HCT116 (cell line): ENCODE measurements around the gene SUGCT. TPM values are rescaled to one million over a fixed set of nuclear protein-coding genes. Genes with fewer than 3 reads are reported as not detected.

Experiments used
- ATAC-seq: fragments of 200-7000 bp; cut with Tn5 transposase; 2 replicates; pipeline ENCODE4 v1.9.1; 2020; ENCODE audit warnings: mild to moderate bottlenecking, moderate library complexity
- BruUV-seq: library from RNA; stranded (reverse); fragments of 400-500 nt; replicated peaks from 2 replicates; lab custom pipeline; 2021; lab: Mats Ljungman, UMichigan
- CTCF ChIA-PET: fragments of 300-600 bp; sonication (Branson Sonifier 250); formaldehyde crosslinking; loops from one replicate; lab custom pipeline; 2021; ENCODE audit warnings: antibody characterized with exemption; lab: Charles Lee
- POLR2A ChIA-PET: fragments of 300-600, 350-600 bp; sonication (Branson Sonifier 250); formaldehyde crosslinking; loops from one replicate; lab custom pipeline; 2021; ENCODE audit warnings: antibody characterized with exemption; lab: Charles Lee
- RAD21 ChIA-PET, 2 experiments: fragments of 300-600 bp; sonication (Branson Sonifier 250); formaldehyde crosslinking; loops; one replicate each; lab custom pipeline; 2023; ENCODE audit warnings: low total read pairs in 2 of 2; ENCODE audit not compliant: uncharacterized antibody in 2 of 2, unreplicated experiment in 2 of 2, low non-redundant PET in 1 of 2; lab: Charles Lee
- DNase-seq: peaks from one replicate; pipeline ENCODE4 v3.0.0-alpha.2; 2010; ENCODE audit warnings: low read depth, low spot score
- H2AFZ ChIP-seq: fragments of 200-600 bp; shearing (Covaris generic), sonication (generic); 2 replicates; pipeline ENCODE4 v1.6.1; 2017; ENCODE audit warnings: low read depth, mixed run types, mixed read lengths, antibody characterized with exemption, low read length; ENCODE audit not compliant: poor library complexity, severe bottlenecking
- H3K27ac ChIP-seq: 2 replicates; pipeline ENCODE4 v1.5.1; 2012; ENCODE audit warnings: low read depth, low read length
- H3K27me3 ChIP-seq: fragments of 200-600 bp; sonication (generic); 2 replicates; pipeline ENCODE4 v1.6.1; 2016; ENCODE audit warnings: mixed run types, low read length, mixed read lengths; ENCODE audit not compliant: insufficient read depth
- H3K36me3 ChIP-seq, 2 experiments: fragments of 200-500 bp in 1 of 2; fragments of 200-600 bp in 1 of 2; sonication (Bioruptor generic) in 1 of 2; sonication (generic) in 1 of 2; 2 replicates each; pipeline versions ENCODE4 v1.5.1 to v1.6.1; 2014 to 2016; ENCODE audit warnings: low read length in 2 of 2, inconsistent platforms in 1 of 2, mixed read lengths in 1 of 2, mixed run types in 1 of 2; ENCODE audit not compliant: insufficient read depth in 2 of 2, control insufficient read depth in 1 of 2
- H3K4me1 ChIP-seq, 2 experiments: fragments of 200-600 bp in 1 of 2; sonication (generic) in 1 of 2; 2 replicates each; pipeline versions ENCODE4 v1.5.1 to v1.6.1; 2012 to 2017; ENCODE audit warnings: low read length in 2 of 2, inconsistent platforms in 1 of 2, mild to moderate bottlenecking in 1 of 2, mixed read lengths in 1 of 2, mixed run types in 1 of 2, moderate library complexity in 1 of 2; ENCODE audit not compliant: insufficient read depth in 2 of 2, control insufficient read depth in 1 of 2
- H3K4me2 ChIP-seq: fragments of 200-600 bp; sonication (generic); 2 replicates; pipeline ENCODE4 v1.6.1; 2017; ENCODE audit warnings: mixed run types, low read length, mixed read lengths
- H3K4me3 ChIP-seq, 2 experiments: fragments of 200-600 bp in 1 of 2; sonication (generic) in 1 of 2; replicated peaks in 1 of 2; 2 replicates each; pipeline ENCODE4 v1.5.1; 2011 to 2016; ENCODE audit warnings: low read length in 2 of 2, control low read depth in 1 of 2, low read depth in 1 of 2, mild to moderate bottlenecking in 1 of 2, mixed read lengths in 1 of 2, mixed run types in 1 of 2
- H3K79me2 ChIP-seq: fragments of 200-600 bp; sonication (generic); 2 replicates; pipeline ENCODE4 v1.6.1; 2017; ENCODE audit warnings: mild to moderate bottlenecking, mixed run types, low read length, moderate library complexity, mixed read lengths; ENCODE audit not compliant: insufficient read depth
- H3K9ac ChIP-seq: fragments of 200-600 bp; sonication (generic); 2 replicates; pipeline ENCODE4 v1.6.1; 2016; ENCODE audit warnings: low read length, mixed read lengths
- H3K9me2 ChIP-seq: fragments of 200-600 bp; sonication (generic), shearing (Covaris generic); 2 replicates; pipeline ENCODE4 v1.6.1; 2017; ENCODE audit warnings: mixed run types, mild to moderate bottlenecking, moderate library complexity; ENCODE audit not compliant: insufficient read depth
- H3K9me3 ChIP-seq, 2 experiments: fragments of 200-500 bp in 1 of 2; fragments of 200-600 bp in 1 of 2; sonication (Bioruptor generic) in 1 of 2; sonication (generic) in 1 of 2; 2 replicates each; pipeline ENCODE4 v1.6.1; 2014 to 2017; ENCODE audit warnings: low read length in 2 of 2, mixed read lengths in 2 of 2, inconsistent platforms in 1 of 2, low read depth in 1 of 2, mild to moderate bottlenecking in 1 of 2, mixed run types in 1 of 2, moderate library complexity in 1 of 2; ENCODE audit not compliant: control insufficient read depth in 1 of 2, insufficient read depth in 1 of 2
- H4K20me1 ChIP-seq: fragments of 200-600 bp; sonication (generic), shearing (Covaris generic); 2 replicates; pipeline ENCODE4 v1.6.1; 2017; ENCODE audit warnings: mixed run types, mild to moderate bottlenecking, moderate library complexity; ENCODE audit not compliant: insufficient read depth
- FOSL1 ChIP-seq: IDR thresholded peaks from 2 replicates; pipeline ENCODE4 v1.6.1; 2012; ENCODE audit warnings: low read depth
- JUND ChIP-seq: IDR thresholded peaks from 2 replicates; pipeline ENCODE4 v1.6.1; 2012
- POLR2A ChIP-seq: IDR thresholded peaks from 2 replicates; pipeline ENCODE4 v1.7.0; 2011; ENCODE audit warnings: borderline replicate concordance; ENCODE audit not compliant: insufficient read depth, insufficient read length; ENCODE audit errors: extremely low read depth
- POLR2AphosphoS5 ChIP-seq: IDR thresholded peaks from 2 replicates; pipeline ENCODE4 v1.6.1; 2011; ENCODE audit warnings: mild to moderate bottlenecking, low read depth, low read length, moderate library complexity
- RAD21 ChIP-seq: IDR thresholded peaks from 2 replicates; pipeline ENCODE4 v1.6.1; 2012; ENCODE audit warnings: low read depth, mild to moderate bottlenecking
- SIN3A ChIP-seq: IDR thresholded peaks from 2 replicates; pipeline ENCODE4 v1.6.1; 2012; ENCODE audit warnings: low read depth
- SP1 ChIP-seq: IDR thresholded peaks from 2 replicates; pipeline ENCODE4 v1.6.1; 2012; ENCODE audit warnings: low read depth
- SRF ChIP-seq: IDR thresholded peaks from 2 replicates; pipeline ENCODE4 v1.6.1; 2012; ENCODE audit warnings: low read depth
- YY1 ChIP-seq: IDR thresholded peaks from 2 replicates; pipeline ENCODE4 v1.6.1; 2011; ENCODE audit warnings: low read length, low read depth, moderate library complexity, mild to moderate bottlenecking; ENCODE audit not compliant: insufficient replicate concordance; ENCODE audit errors: extremely low read depth
- ZNF274 ChIP-seq: fragments of 200-500 bp; sonication (Bioruptor generic); IDR thresholded peaks from 2 replicates; pipeline ENCODE4 v1.6.1; 2014; ENCODE audit warnings: mild to moderate bottlenecking, low read depth, low read length, inconsistent platforms
- intact Hi-C: fragments of 100-400 bp; cut with micrococcal nuclease; formaldehyde crosslinking; loops from 2 replicates; pipeline ENCODE4 v1.10.0; 2022
- total RNA-seq: library from RNA; stranded (reverse); gene quantifications from one replicate; pipeline ENCODE4 v1.2.1, GENCODE V29; 2021; ENCODE audit not compliant: unreplicated experiment
- TF ChIP-seq, protein P1 (sequence below): IDR thresholded peaks from 2 replicates; pipeline ENCODE4 v1.6.1; 2012; ENCODE audit warnings: low read depth
- TF ChIP-seq, protein P2 (sequence below): IDR thresholded peaks from 2 replicates; pipeline ENCODE4 v1.6.1; 2012
- TF ChIP-seq, protein P3 (sequence below): IDR thresholded peaks from 2 replicates; pipeline ENCODE4 v1.6.1; 2011; ENCODE audit warnings: mild to moderate bottlenecking, low read length, moderate library complexity; ENCODE audit not compliant: insufficient replicate concordance; ENCODE audit errors: extremely low read depth
- TF ChIP-seq, protein P4 (sequence below), 3 experiments: fragments of 200-600 bp in 1 of 3; sonication (generic) in 1 of 3; IDR thresholded peaks in 2 of 3; conservative IDR thresholded peaks in 1 of 3; 2 replicates each; pipeline ENCODE4 v1.5.1; 2012 to 2017; ENCODE audit warnings: low read depth in 2 of 3, low read length in 2 of 3, antibody characterized with exemption in 1 of 3, borderline replicate concordance in 1 of 3, control low read depth in 1 of 3, mild to moderate bottlenecking in 1 of 3, mixed read lengths in 1 of 3, mixed run types in 1 of 3, moderate library complexity in 1 of 3; ENCODE audit not compliant: insufficient read depth in 1 of 3

Gene SUGCT
- total RNA-seq, 1 experiment from 2014 or later: 4.4 TPM

DNA sequence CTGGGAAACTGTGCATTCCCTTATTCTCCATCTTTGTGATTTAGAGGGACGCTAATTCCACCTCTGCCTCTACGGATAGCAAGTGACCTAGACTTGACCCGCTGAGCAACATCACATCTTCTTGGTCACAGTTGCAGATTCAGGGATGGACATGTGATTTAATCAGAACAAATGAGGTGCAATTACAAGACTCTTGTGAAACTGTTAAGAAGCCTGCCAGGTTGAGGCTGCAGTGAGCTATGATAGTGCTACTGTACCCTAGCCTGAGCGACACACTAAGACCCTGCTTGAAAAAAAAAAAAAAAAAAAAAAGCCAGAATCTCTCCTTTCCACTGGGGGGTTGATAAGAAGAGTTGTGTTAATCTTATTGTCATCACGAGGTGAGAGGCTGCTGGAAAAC lies 14.8 kb upstream of the SUGCT start:
- Histone ChIP-seq H3K4me2 (no peak overlapping the region), H3K4me1 (peaks cover 17 to 43% of the 10 kb centered on the region in 2 experiments), H3K9me3 (no peaks in the 10 kb centered on the region), H3K27me3 (no peaks in the 10 kb centered on the region), H3K27ac (no peak overlapping the region), H3K9me2 (no peaks in the 10 kb centered on the region), H2AFZ (no peak overlapping the region), H3K4me3 (no peak overlapping the region), H4K20me1 (no peaks in the 10 kb centered on the region), H3K9ac (no peak overlapping the region), H3K36me3 (no peaks in the 10 kb centered on the region), H3K79me2 (peaks cover 8% of the 10 kb centered on the region; the same call in 1 of the 2 replicates)
- BruUV-seq: no TSS peak
- DNase-seq: no peak
- ChIA-PET RAD21 (no interaction called here), CTCF (no interaction called here), POLR2A (no interaction called here)
- TF ChIP-seq, protein P1, sequence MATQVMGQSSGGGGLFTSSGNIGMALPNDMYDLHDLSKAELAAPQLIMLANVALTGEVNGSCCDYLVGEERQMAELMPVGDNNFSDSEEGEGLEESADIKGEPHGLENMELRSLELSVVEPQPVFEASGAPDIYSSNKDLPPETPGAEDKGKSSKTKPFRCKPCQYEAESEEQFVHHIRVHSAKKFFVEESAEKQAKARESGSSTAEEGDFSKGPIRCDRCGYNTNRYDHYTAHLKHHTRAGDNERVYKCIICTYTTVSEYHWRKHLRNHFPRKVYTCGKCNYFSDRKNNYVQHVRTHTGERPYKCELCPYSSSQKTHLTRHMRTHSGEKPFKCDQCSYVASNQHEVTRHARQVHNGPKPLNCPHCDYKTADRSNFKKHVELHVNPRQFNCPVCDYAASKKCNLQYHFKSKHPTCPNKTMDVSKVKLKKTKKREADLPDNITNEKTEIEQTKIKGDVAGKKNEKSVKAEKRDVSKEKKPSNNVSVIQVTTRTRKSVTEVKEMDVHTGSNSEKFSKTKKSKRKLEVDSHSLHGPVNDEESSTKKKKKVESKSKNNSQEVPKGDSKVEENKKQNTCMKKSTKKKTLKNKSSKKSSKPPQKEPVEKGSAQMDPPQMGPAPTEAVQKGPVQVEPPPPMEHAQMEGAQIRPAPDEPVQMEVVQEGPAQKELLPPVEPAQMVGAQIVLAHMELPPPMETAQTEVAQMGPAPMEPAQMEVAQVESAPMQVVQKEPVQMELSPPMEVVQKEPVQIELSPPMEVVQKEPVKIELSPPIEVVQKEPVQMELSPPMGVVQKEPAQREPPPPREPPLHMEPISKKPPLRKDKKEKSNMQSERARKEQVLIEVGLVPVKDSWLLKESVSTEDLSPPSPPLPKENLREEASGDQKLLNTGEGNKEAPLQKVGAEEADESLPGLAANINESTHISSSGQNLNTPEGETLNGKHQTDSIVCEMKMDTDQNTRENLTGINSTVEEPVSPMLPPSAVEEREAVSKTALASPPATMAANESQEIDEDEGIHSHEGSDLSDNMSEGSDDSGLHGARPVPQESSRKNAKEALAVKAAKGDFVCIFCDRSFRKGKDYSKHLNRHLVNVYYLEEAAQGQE: no peak
- TF ChIP-seq, protein P2, sequence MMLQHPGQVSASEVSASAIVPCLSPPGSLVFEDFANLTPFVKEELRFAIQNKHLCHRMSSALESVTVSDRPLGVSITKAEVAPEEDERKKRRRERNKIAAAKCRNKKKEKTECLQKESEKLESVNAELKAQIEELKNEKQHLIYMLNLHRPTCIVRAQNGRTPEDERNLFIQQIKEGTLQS: no peak
- TF ChIP-seq POLR2AphosphoS5 (no peak), FOSL1 (no peak), YY1 (no peak), SP1 (no peak), ZNF274 (no peak), POLR2A (no peak), RAD21 (no peak), SIN3A (no peak), JUND (no peak), SRF (no peak)
- TF ChIP-seq, protein P3, sequence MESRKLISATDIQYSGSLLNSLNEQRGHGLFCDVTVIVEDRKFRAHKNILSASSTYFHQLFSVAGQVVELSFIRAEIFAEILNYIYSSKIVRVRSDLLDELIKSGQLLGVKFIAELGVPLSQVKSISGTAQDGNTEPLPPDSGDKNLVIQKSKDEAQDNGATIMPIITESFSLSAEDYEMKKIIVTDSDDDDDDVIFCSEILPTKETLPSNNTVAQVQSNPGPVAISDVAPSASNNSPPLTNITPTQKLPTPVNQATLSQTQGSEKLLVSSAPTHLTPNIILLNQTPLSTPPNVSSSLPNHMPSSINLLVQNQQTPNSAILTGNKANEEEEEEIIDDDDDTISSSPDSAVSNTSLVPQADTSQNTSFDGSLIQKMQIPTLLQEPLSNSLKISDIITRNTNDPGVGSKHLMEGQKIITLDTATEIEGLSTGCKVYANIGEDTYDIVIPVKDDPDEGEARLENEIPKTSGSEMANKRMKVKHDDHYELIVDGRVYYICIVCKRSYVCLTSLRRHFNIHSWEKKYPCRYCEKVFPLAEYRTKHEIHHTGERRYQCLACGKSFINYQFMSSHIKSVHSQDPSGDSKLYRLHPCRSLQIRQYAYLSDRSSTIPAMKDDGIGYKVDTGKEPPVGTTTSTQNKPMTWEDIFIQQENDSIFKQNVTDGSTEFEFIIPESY: no peak
- TF ChIP-seq, protein P4, sequence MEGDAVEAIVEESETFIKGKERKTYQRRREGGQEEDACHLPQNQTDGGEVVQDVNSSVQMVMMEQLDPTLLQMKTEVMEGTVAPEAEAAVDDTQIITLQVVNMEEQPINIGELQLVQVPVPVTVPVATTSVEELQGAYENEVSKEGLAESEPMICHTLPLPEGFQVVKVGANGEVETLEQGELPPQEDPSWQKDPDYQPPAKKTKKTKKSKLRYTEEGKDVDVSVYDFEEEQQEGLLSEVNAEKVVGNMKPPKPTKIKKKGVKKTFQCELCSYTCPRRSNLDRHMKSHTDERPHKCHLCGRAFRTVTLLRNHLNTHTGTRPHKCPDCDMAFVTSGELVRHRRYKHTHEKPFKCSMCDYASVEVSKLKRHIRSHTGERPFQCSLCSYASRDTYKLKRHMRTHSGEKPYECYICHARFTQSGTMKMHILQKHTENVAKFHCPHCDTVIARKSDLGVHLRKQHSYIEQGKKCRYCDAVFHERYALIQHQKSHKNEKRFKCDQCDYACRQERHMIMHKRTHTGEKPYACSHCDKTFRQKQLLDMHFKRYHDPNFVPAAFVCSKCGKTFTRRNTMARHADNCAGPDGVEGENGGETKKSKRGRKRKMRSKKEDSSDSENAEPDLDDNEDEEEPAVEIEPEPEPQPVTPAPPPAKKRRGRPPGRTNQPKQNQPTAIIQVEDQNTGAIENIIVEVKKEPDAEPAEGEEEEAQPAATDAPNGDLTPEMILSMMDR (IDR thresholded peaks at IDR 0.05 in 2 of 3, conservative IDR thresholded peaks at IDR 0.05 in 1 of 3; ENCODE audit: borderline replicate concordance in 1 of 3, insufficient read depth in 1 of 3, low read depth in 2 of 3, low read length in 2 of 3): no peak
- ATAC-seq: no peak
- intact Hi-C loops: no loop called here
